H9 (cell line): ENCODE data around the gene SLC12A8. TPM values are rescaled to one million over a fixed set of nuclear protein-coding genes. Genes with fewer than 3 reads are reported as not detected.

Source experiments
- DNase-seq: peaks from one replicate; pipeline ENCODE4 v3.0.0-alpha.2; 2017
- H2AFZ ChIP-seq: one replicate; pipeline ENCODE4 v1.6.1; 2013; ENCODE audit warnings: mild to moderate bottlenecking, low read length, control low read depth, moderate library complexity
- H2AK5ac ChIP-seq: 2 replicates; pipeline ENCODE4 v1.6.1; 2013; ENCODE audit warnings: low read length, control low read depth, mixed read lengths; ENCODE audit not compliant: insufficient read length
- H2BK120ac ChIP-seq: one replicate; pipeline ENCODE4 v1.6.1; 2013; ENCODE audit warnings: low read depth, mild to moderate bottlenecking, low read length, control low read depth, inconsistent platforms; ENCODE audit not compliant: poor library complexity, severe bottlenecking
- H2BK12ac ChIP-seq: 2 replicates; pipeline ENCODE4 v1.6.1; 2013; ENCODE audit warnings: low read length, control low read depth, mixed read lengths, low read depth; ENCODE audit not compliant: insufficient read length
- H2BK15ac ChIP-seq: 2 replicates; pipeline ENCODE4 v1.6.1; 2013; ENCODE audit warnings: low read depth, low read length, control low read depth
- H2BK20ac ChIP-seq: one replicate; pipeline ENCODE4 v1.6.1; 2013; ENCODE audit warnings: low read depth, mild to moderate bottlenecking, low read length, control low read depth, inconsistent platforms; ENCODE audit not compliant: poor library complexity, severe bottlenecking
- H2BK5ac ChIP-seq: 2 replicates; pipeline ENCODE4 v1.6.1; 2013; ENCODE audit warnings: low read length, control low read depth, mixed read lengths; ENCODE audit not compliant: insufficient read length
- H3K14ac ChIP-seq: 2 replicates; pipeline ENCODE4 v1.6.1; 2013; ENCODE audit warnings: low read length, control low read depth; ENCODE audit not compliant: insufficient read depth
- H3K18ac ChIP-seq: 2 replicates; pipeline ENCODE4 v1.6.1; 2013; ENCODE audit warnings: low read depth, mild to moderate bottlenecking, mixed read lengths, low read length, control low read depth; ENCODE audit not compliant: insufficient read length
- H3K23ac ChIP-seq: 2 replicates; pipeline ENCODE4 v1.6.1; 2013; ENCODE audit warnings: low read length, control low read depth, mixed read lengths, low read depth; ENCODE audit not compliant: insufficient read length
- H3K23me2 ChIP-seq: 2 replicates; pipeline ENCODE4 v1.6.1; 2013; ENCODE audit warnings: low read depth, mild to moderate bottlenecking, mixed read lengths, low read length, control low read depth; ENCODE audit not compliant: insufficient read length, poor library complexity, severe bottlenecking
- H3K27ac ChIP-seq: 2 replicates; pipeline ENCODE4 v1.5.1; 2013; ENCODE audit warnings: low read length, control low read depth, mixed read lengths, low read depth; ENCODE audit not compliant: insufficient read length
- H3K27me3 ChIP-seq: 2 replicates; pipeline ENCODE4 v1.6.1; 2013; ENCODE audit warnings: low read length, control low read depth, inconsistent platforms; ENCODE audit not compliant: insufficient read depth
- H3K4ac ChIP-seq: 2 replicates; pipeline ENCODE4 v1.6.1; 2013; ENCODE audit warnings: low read depth, mild to moderate bottlenecking, control low read depth, inconsistent platforms, low read length, moderate library complexity
- H3K4me1 ChIP-seq: 2 replicates; pipeline ENCODE4 v1.6.1; 2013; ENCODE audit warnings: low read length, control low read depth, inconsistent platforms; ENCODE audit not compliant: insufficient read depth
- H3K4me2 ChIP-seq: 2 replicates; pipeline ENCODE4 v1.6.1; 2013; ENCODE audit warnings: low read length, control low read depth, mixed read lengths; ENCODE audit not compliant: insufficient read length, insufficient read depth
- H3K56ac ChIP-seq: 2 replicates; pipeline ENCODE4 v1.6.1; 2013; ENCODE audit warnings: low read depth, mild to moderate bottlenecking, mixed read lengths, low read length, control low read depth; ENCODE audit not compliant: insufficient read length
- H3K79me1 ChIP-seq: 2 replicates; pipeline ENCODE4 v1.6.1; 2013; ENCODE audit warnings: low read depth, mild to moderate bottlenecking, moderate library complexity, low read length, control low read depth, inconsistent platforms; ENCODE audit not compliant: insufficient read depth, poor library complexity, severe bottlenecking
- H3K79me2 ChIP-seq: 2 replicates; pipeline ENCODE4 v1.6.1; 2013; ENCODE audit warnings: low read length, control low read depth, inconsistent platforms; ENCODE audit not compliant: insufficient read depth
- H3K9ac ChIP-seq: 2 replicates; pipeline ENCODE4 v1.6.1; 2013; ENCODE audit warnings: low read length, control low read depth, mixed read lengths; ENCODE audit not compliant: insufficient read length; ENCODE audit errors: extremely low read depth
- H3K9me3 ChIP-seq: one replicate; pipeline ENCODE4 v1.6.1; 2013; ENCODE audit warnings: low read depth, low read length, inconsistent platforms; ENCODE audit not compliant: control insufficient read depth
- H3T11ph ChIP-seq: one replicate; pipeline ENCODE4 v1.6.1; 2013; ENCODE audit warnings: mild to moderate bottlenecking, low read length, control low read depth, inconsistent platforms
- H4K20me1 ChIP-seq: one replicate; pipeline ENCODE4 v1.6.1; 2013; ENCODE audit not compliant: control insufficient read depth, insufficient read length, insufficient read depth
- H4K5ac ChIP-seq: 2 replicates; pipeline ENCODE4 v1.6.1; 2013; ENCODE audit warnings: low read depth, mild to moderate bottlenecking, mixed read lengths, low read length, control low read depth; ENCODE audit not compliant: insufficient read length
- H4K8ac ChIP-seq: replicated peaks from 2 replicates; pipeline ENCODE4 v1.6.1; 2013; ENCODE audit warnings: low read length, control low read depth, mixed read lengths, low read depth; ENCODE audit not compliant: insufficient read length
- H4K91ac ChIP-seq: 2 replicates; pipeline ENCODE4 v1.6.1; 2013; ENCODE audit warnings: low read depth, mild to moderate bottlenecking, moderate library complexity, mixed read lengths, low read length, control low read depth; ENCODE audit not compliant: insufficient read length
- H3K27ac Mint-ChIP-seq, 3 experiments: 2 replicates in 2 of 3; 3 replicates in 1 of 3; pipeline ENCODE4 v1.8.0; 2020 to 2021; ENCODE audit warnings: mixed read lengths in 3 of 3, mild to moderate bottlenecking in 1 of 3, moderate library complexity in 1 of 3
- H3K27me3 Mint-ChIP-seq: 2 replicates; pipeline ENCODE4 v1.8.0; 2021; ENCODE audit warnings: low read depth, mild to moderate bottlenecking, moderate library complexity, mixed read lengths
- H3K36me3 Mint-ChIP-seq, 3 experiments: 2 replicates in 2 of 3; 3 replicates in 1 of 3; pipeline ENCODE4 v1.8.0; 2020 to 2021; ENCODE audit warnings: low read depth in 3 of 3, mixed read lengths in 3 of 3; ENCODE audit not compliant: insufficient read depth in 1 of 3
- H3K4me1 Mint-ChIP-seq, 2 experiments: 2 replicates each; pipeline ENCODE4 v1.8.0; 2020; ENCODE audit warnings: mixed read lengths in 2 of 2
- H3K4me3 Mint-ChIP-seq, 2 experiments: 2 replicates in 1 of 2; 3 replicates in 1 of 2; pipeline ENCODE4 v1.8.0; 2020 to 2021; ENCODE audit warnings: mild to moderate bottlenecking in 2 of 2, mixed read lengths in 2 of 2, moderate library complexity in 1 of 2
- H3K9me3 Mint-ChIP-seq, 2 experiments: 2 replicates in 1 of 2; 3 replicates in 1 of 2; pipeline ENCODE4 v1.8.0; 2020; ENCODE audit warnings: mild to moderate bottlenecking in 2 of 2, mixed read lengths in 2 of 2, moderate library complexity in 1 of 2
- CTCF ChIP-seq: fragments of 200-600 bp; sonication (generic); conservative IDR thresholded peaks from 3 replicates; pipeline ENCODE4 v1.8.0; 2021; ENCODE audit warnings: antibody characterized with exemption, mild to moderate bottlenecking
- WGBS: extraction: QIAGEN DNeasy Blood & Tissue Kit; methylation state at CpG from one replicate; pipeline ENCODE4 v1.1.7; 2013; ENCODE audit warnings: missing lambda C conversion rate, low lambda C conversion rate, mixed read lengths; ENCODE audit not compliant: insufficient read length; ENCODE audit errors: extremely low coverage; 5-methylcytosine and 5-hydroxymethylcytosine counted together
- total RNA-seq: library from RNA; stranded (reverse); gene quantifications from 2 replicates; pipeline ENCODE4 v1.2.1, GENCODE V29; 2021

The SLC12A8 gene
- total RNA-seq, 1 experiment from 2014 or later: 8.2 TPM

GRCh38 chr3:125072749-125073389 is 139.7 kb downstream of the SLC12A8 start:
- Histone ChIP-seq H3K9me3 (no peaks in the 10 kb centered on the region), H4K20me1 (no peaks in the 10 kb centered on the region), H3K4me2 (no peak overlapping the region), H3K27ac (no peak overlapping the region), H2BK20ac (no peak overlapping the region), H3K4me1 (no peaks in the 10 kb centered on the region; the same call in 1 of the 2 replicates), H3K79me1 (no peaks in the 10 kb centered on the region), H3K56ac (no peak overlapping the region), H2BK15ac (no peak overlapping the region), H3K4ac (no peak overlapping the region), H2AK5ac (no peak overlapping the region), H2AFZ (no peak overlapping the region), H3K14ac (no peak overlapping the region), H3K23me2 (no peaks in the 10 kb centered on the region), H4K91ac (no peak overlapping the region), H3K27me3 (no peaks in the 10 kb centered on the region), H2BK5ac (no peak overlapping the region), H4K8ac (no peak overlapping the region), H3K23ac (no peak overlapping the region), H3K9ac (no peak overlapping the region), H3T11ph (no peak overlapping the region), H3K18ac (no peak overlapping the region), H3K79me2 (no peaks in the 10 kb centered on the region), H2BK12ac (no peak overlapping the region), H4K5ac (no peak overlapping the region), H2BK120ac (no peak overlapping the region)
- no CpG with 5 or more reads among the region's 4 CpGs for WGBS
- Mint-ChIP-seq H3K27me3 (no peaks in the 10 kb centered on the region), H3K9me3 (no peaks in the 10 kb centered on the region), H3K36me3 (no peaks in the 10 kb centered on the region), H3K27ac (no peak overlapping the region; a peak in 1 of 7 replicates), H3K4me1 (peaks cover 15 to 19% of the 10 kb centered on the region in 2 experiments), H3K4me3 (no peak overlapping the region)
- DNase-seq: no peak
- no peak for TF ChIP-seq CTCF
